Measurements from ENCODE around the gene ATE1. TPM values are rescaled to one million over a fixed set of nuclear protein-coding genes. Genes with fewer than 3 reads are reported as not detected.

ATE1 gene
- total and polyA plus RNA-seq, 2 of the 4 experiments (the other 2 are of a cell fraction), result 6.4 to 27.8 TPM

DNA sequence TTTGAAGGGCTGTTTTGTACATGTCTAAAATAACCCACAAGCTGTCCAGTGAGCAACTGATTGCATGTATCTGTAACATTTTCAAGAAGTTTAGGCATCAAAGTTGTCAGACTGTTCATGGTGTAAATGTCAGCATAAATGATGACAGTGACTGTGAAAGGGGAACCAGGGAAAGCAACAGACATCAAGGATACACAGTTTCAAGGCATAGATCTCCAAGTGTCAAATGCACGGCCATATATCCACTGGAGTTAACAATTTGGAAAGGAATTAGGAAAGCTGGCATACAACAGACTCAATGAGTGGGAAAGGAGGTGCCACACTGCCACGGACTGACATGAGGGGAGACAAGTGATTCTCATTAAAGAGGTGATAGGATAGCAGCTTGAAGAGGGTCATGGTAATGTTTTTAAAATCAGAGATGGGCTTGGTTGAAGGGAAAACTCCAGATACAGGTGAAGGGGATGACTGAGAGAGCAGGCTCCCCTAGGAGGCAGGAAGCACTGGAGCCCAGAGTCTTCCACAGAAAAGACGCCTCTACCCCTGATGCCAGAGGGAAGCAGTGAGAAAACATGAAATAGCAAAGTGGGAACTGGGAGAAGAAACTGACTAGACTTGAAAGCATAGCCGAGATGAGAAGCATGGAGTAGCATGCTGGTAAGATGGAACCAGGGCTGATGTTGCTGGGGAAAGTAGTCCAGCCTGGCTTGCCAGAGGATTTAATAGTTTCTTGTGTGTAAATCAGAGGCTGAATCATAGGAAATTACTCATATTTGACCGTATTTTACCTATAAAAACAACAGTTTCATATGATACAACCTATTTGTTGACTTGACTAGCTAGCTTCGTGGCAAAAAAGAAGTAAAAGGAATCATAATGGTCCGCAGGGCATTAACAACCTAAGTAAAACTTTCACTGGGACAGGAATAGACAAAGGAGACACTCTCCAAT, 28.6 kb upstream of the ATE1 start:
- H2AFZ ChIP-seq (replicated peaks; ENCODE audit: low read length, poor library complexity), result no peak overlapping the region
- no peak overlapping the region for H2AK9ac ChIP-seq (replicated peaks; ENCODE audit: low read depth, low read length, poor library complexity)
- no peak overlapping the region for H3K9ac ChIP-seq (ENCODE audit: low read depth, low read length)
- no peak overlapping the region; the same call in 1 of the 2 replicates for H2AK5ac ChIP-seq (ENCODE audit: low read depth, low read length)
- no peaks in the 10 kb centered on the region for H4K20me1 ChIP-seq (ENCODE audit: insufficient read depth, low read length)
- no peak overlapping the region for H2BK15ac ChIP-seq (ENCODE audit: low read depth, low read length)
- H3K23ac ChIP-seq (ENCODE audit: low read depth, low read length), result no peak overlapping the region; the same call in 1 of the 2 replicates
- H3K18ac ChIP-seq (ENCODE audit: low read depth, low read length), result no peak overlapping the region
- H3K4me2 ChIP-seq (ENCODE audit: low read depth, low read length), result peak overlapping the region; percentile 25; the same call in 1 of the 2 replicates
- H3K56ac ChIP-seq (ENCODE audit: extremely low read depth, insufficient read depth, low read length), result no peak overlapping the region
- WGBS, 2 experiments (ENCODE audit: extremely low coverage in 2 of 2, insufficient read length in 1 of 2), result 82% methylated on average over 2 of the region's 7 CpGs; no CpG with 5 or more reads in 1 of the 2 experiments
- H3K79me1 ChIP-seq (ENCODE audit: low read depth in 1 of 2, low read length in 2 of 2), result no peaks in the 10 kb centered on the region
- no peaks in the 10 kb centered on the region for H3K9me3 ChIP-seq (ENCODE audit: control insufficient read depth, insufficient read depth, low read length)
- no TSS peak for BruUV-seq (replicated peaks)
- H3K4me1 ChIP-seq (ENCODE audit: control insufficient read depth, insufficient read depth, low read length), result peaks cover 3% of the 10 kb centered on the region
- peak; percentile 73 for DNase-seq
- no peaks in the 10 kb centered on the region for H3K27me3 ChIP-seq (ENCODE audit: control insufficient read depth, insufficient read depth, low read length)
- H2BK120ac ChIP-seq (ENCODE audit: low read depth, low read length), result peak overlapping the region; percentile 9; the same call in 1 of the 2 replicates
- ChIA-PET POLR2A (ENCODE audit: unreplicated experiment) (no interaction called here), CTCF (interaction anchor here (0.6 kb wide), 1 partner anchor 19 kb away, joined by 4 read pairs; no protein-coding TSS in a partner anchor)
- H4K5ac ChIP-seq (ENCODE audit: low read depth, low read length), result no peak overlapping the region
- TF ChIP-seq RFX5 (IDR thresholded peaks at IDR 0.05; ENCODE audit: low read depth, low read length), result no peak
- no peak for TF ChIP-seq RCOR1 (IDR thresholded peaks at IDR 0.05; ENCODE audit: insufficient replicate concordance, low read length)
- no peak for TF ChIP-seq FOS (IDR thresholded peaks at IDR 0.05; ENCODE audit: low read depth, low read length)
- TF ChIP-seq, protein P1, sequence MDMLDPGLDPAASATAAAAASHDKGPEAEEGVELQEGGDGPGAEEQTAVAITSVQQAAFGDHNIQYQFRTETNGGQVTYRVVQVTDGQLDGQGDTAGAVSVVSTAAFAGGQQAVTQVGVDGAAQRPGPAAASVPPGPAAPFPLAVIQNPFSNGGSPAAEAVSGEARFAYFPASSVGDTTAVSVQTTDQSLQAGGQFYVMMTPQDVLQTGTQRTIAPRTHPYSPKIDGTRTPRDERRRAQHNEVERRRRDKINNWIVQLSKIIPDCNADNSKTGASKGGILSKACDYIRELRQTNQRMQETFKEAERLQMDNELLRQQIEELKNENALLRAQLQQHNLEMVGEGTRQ (IDR thresholded peaks at IDR 0.05; ENCODE audit: low read depth, low read length), result no peak
- no peak for TF ChIP-seq CHD1 (IDR thresholded peaks at IDR 0.05; ENCODE audit: low read depth, low read length)
- TF ChIP-seq BHLHE40 (IDR thresholded peaks at IDR 0.05; ENCODE audit: low read depth, low read length), result no peak
- TF ChIP-seq MAFK (IDR thresholded peaks at IDR 0.05; ENCODE audit: low read depth, low read length), result no peak
- TF ChIP-seq POLR2A (IDR thresholded peaks at IDR 0.05; ENCODE audit: low read depth, low read length), result no peak
- no peak for TF ChIP-seq CEBPB (IDR thresholded peaks at IDR 0.05; ENCODE audit: low read depth, low read length)
- peak; percentile 57 for ATAC-seq (ENCODE audit: low read depth)
- intact Hi-C loops (cut with micrococcal nuclease) (no loop called here), in situ Hi-C loops (cut with MboI; ENCODE audit: low sequenced_read_pairs) (no loop called here), dilution Hi-C loops (cut with HindIII; ENCODE audit: low sequenced_read_pairs, unreplicated experiment) (no loop called here)
- no peak overlapping the region for H3K4me3 ChIP-seq (ENCODE audit: insufficient read depth, low read depth, low read length)
- H3K9me1 ChIP-seq (ENCODE audit: insufficient read depth, low read length), result peaks cover 6% of the 10 kb centered on the region; the same call in 1 of the 2 replicates
- no peak overlapping the region for H2BK5ac ChIP-seq (ENCODE audit: low read depth, low read length, poor library complexity, severe bottlenecking)
- H3K14ac ChIP-seq (replicated peaks; ENCODE audit: low read depth, low read length), result peak overlapping the region; percentile 34; the same call in 1 of the 2 replicates
- H4K8ac ChIP-seq (ENCODE audit: low read depth in 2 of 2, low read length in 2 of 2), result no peak overlapping the region
- H3K27ac ChIP-seq (ENCODE audit: insufficient read depth, low read length), result no peak overlapping the region
- no peak overlapping the region for H3K4ac ChIP-seq (ENCODE audit: low read depth, low read length)
- H4K91ac ChIP-seq (ENCODE audit: insufficient read depth, low read depth, low read length), result no peak overlapping the region
- H3K36me3 ChIP-seq (ENCODE audit: control insufficient read depth, insufficient read depth, low read length), result 0 out of 2 replicates have a peak, but pooled peaks cover 4% of the 10 kb centered on the region
- H2BK20ac ChIP-seq (ENCODE audit: low read depth, low read length), result no peak overlapping the region; the same call in 1 of the 2 replicates
